Prostate gland (tissue), 2 donors: ENCODE results near the gene MAP3K4. TPM values are rescaled to one million over a fixed set of nuclear protein-coding genes. Genes with fewer than 3 reads are reported as not detected.

Source experiments
- DNase-seq: peaks from one replicate; pipeline ENCODE4 v3.0.0-alpha.2; 2019; ENCODE audit warnings: low spot score
- H3K27ac ChIP-seq, 2 donors: fragments of 200-600 bp; sonication (generic); 2 replicates each; pipeline ENCODE4 v1.5.1; 2017 to 2019
- H3K27me3 ChIP-seq: fragments of 200-600 bp; sonication (generic); replicated peaks from 2 replicates; pipeline ENCODE4 v1.5.1; 2019; ENCODE audit not compliant: insufficient read depth
- H3K36me3 ChIP-seq, 2 donors: fragments of 200-600 bp; sonication (generic); 1 replicate in 1 of 2; 2 replicates in 1 of 2; pipeline versions ENCODE4 v1.5.1 to v1.8.1; 2017 to 2019
- H3K4me1 ChIP-seq: fragments of 200-600 bp; sonication (generic); replicated peaks from 2 replicates; pipeline ENCODE4 v1.5.1; 2019
- H3K4me3 ChIP-seq, 2 donors: fragments of 200-600 bp; sonication (generic); 2 replicates each; pipeline ENCODE4 v1.5.1; 2017 to 2019
- H3K9me3 ChIP-seq: fragments of 200-600 bp; sonication (generic); 2 replicates; pipeline ENCODE4 v1.5.1; 2017
- POLR2A ChIP-seq: fragments of 450-650 bp; IDR thresholded peaks from one replicate; pipeline ENCODE4 v1.6.1; 2016; ENCODE audit warnings: antibody characterized with exemption, mild to moderate bottlenecking
- POLR2AphosphoS5 ChIP-seq: sonication (generic); formaldehyde crosslinking; IDR thresholded peaks from one replicate; pipeline ENCODE4 v1.6.1; 2017; ENCODE audit warnings: antibody characterized with exemption
- WGBS: methylation state at CpG from one replicate; pipeline ENCODE4 v1.1.5; 2018; 5-methylcytosine and 5-hydroxymethylcytosine counted together
- intact Hi-C: fragments of 100-400 bp; cut with DNase I; formaldehyde crosslinking; loops from one replicate; pipeline ENCODE4 v1.14.2; 2022
- total RNA-seq, 2 donors: library from RNA; depleted of rRNA; stranded (reverse); fragments of >200 nt; gene quantifications; one replicate each; pipeline ENCODE4 v1.1.0, GENCODE V29; 2016
- TF ChIP-seq, protein P1 (sequence below), 4 experiments: fragments of 200-600 bp in 2 of 4; fragments of 450-650 bp in 2 of 4; sonication (generic) in 2 of 4; IDR thresholded peaks; 1 replicate in 3 of 4; 2 replicates in 1 of 4; pipeline ENCODE4 v1.5.1; 2016 to 2019; ENCODE audit warnings: antibody characterized with exemption in 4 of 4, mild to moderate bottlenecking in 2 of 4, moderate library complexity in 2 of 4

MAP3K4 gene
- total RNA-seq, 2 donors from 2014 or later: 26.2 to 59.2 TPM

DNA sequence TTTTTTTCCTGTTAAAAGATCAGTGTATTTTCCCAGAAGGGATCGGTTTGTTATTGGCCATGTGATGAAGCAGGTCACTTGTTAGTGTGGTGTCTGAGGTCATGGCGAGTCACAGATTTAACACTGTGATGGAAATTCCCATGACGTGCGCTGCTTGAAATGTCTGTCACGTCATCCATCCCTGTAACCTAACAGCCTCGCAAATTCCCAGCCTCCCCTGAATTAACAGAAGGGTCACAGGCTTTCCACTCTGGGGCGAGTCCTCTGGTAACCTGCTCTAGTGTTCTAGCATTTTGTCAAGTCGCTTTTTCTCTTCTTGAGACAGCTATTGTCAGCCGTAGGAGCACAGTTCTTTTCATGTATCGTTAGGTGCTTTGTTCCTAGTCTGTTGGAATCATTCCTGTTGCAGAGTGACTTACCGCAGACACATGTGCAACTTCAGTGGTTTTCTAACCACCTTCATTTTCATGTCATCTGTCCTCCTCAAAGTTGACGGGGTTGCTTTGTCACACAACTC is 137.2 kb downstream of the MAP3K4 start:
- no peak for DNase-seq
- Histone ChIP-seq H3K27me3 (no peaks in the 10 kb centered on the region), H3K4me3 (no peak overlapping the region), H3K9me3 (no peaks in the 10 kb centered on the region), H3K4me1 (no peaks in the 10 kb centered on the region), H3K27ac (no peak overlapping the region), H3K36me3 (no peaks in the 10 kb centered on the region)
- TF ChIP-seq POLR2AphosphoS5 (no peak), POLR2A (no peak)
- TF ChIP-seq, protein P1, sequence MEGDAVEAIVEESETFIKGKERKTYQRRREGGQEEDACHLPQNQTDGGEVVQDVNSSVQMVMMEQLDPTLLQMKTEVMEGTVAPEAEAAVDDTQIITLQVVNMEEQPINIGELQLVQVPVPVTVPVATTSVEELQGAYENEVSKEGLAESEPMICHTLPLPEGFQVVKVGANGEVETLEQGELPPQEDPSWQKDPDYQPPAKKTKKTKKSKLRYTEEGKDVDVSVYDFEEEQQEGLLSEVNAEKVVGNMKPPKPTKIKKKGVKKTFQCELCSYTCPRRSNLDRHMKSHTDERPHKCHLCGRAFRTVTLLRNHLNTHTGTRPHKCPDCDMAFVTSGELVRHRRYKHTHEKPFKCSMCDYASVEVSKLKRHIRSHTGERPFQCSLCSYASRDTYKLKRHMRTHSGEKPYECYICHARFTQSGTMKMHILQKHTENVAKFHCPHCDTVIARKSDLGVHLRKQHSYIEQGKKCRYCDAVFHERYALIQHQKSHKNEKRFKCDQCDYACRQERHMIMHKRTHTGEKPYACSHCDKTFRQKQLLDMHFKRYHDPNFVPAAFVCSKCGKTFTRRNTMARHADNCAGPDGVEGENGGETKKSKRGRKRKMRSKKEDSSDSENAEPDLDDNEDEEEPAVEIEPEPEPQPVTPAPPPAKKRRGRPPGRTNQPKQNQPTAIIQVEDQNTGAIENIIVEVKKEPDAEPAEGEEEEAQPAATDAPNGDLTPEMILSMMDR (IDR thresholded peaks at IDR 0.05): no peak
- 95% methylated on average over 12 of the region's 12 CpGs for WGBS
- intact Hi-C loops: no loop called here

DNA sequence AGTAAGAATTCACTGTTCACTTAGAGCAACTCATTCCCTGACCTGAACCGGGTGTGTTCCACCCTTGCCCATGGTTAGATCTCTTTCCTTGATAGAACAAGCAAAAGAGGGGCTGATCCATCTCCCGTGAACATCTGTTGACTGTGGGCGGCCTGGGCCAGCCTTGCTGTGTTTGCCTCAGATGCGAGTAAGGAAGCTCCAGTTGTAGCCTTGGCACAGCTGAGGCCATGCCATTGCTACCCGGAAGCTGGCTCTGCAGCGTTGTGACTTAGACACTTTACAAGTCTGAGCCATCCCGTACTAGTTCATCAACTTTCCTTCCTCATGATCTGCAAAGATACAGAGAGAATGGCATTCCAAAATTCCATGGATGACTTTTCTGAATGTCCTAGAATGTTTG is 139.0 kb downstream of the MAP3K4 start:
- Histone ChIP-seq H3K9me3 (no peaks in the 10 kb centered on the region), H3K4me3 (no peak overlapping the region), H3K4me1 (no peaks in the 10 kb centered on the region), H3K27ac (no peak overlapping the region), H3K27me3 (no peaks in the 10 kb centered on the region), H3K36me3 (no peaks in the 10 kb centered on the region)
- peak; percentile 30 for DNase-seq
- 51% methylated on average over 7 of the region's 7 CpGs for WGBS
- intact Hi-C loops: no loop called here
- TF ChIP-seq POLR2AphosphoS5 (peak; percentile 40), POLR2A (no peak)
- TF ChIP-seq, protein P1 (IDR thresholded peaks at IDR 0.05): no peak

DNA sequence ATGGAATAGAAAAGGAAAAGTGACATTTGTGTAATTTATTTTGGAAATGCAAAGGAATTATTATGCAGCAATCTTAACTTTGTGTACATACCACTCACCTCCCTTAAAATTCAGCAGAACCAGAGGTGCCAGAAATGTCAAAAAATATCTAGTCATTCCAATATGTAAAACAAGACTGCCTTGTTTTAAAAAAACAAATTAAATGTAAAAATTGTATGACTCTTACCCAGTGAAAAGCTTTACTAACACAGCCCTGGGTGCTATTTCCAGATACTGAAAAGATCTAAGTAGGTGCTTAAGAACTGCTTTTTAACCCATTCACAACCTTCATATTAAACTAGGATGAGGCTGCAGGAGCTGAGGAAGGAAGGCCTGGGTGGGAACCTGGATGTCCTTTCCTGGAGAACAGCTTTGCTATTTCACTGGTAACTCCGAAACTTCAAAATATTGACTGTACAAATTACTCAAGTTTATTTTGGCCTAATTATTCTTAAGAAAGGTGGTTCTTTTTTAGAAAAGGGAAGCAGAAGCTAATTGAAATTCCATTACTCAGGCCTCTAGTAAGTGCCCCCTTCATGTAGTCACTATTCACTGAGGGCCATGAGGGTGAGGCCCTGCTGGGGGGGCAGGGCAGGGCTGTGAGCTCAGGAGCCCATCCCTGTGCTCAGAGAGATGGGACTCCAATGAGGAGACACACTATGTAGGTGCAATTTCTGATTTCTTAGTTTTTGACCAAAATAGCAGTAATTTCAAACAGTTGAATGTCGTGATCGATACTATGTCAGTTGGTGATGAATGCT is 139.6 kb downstream of the MAP3K4 start:
- H3K27me3 ChIP-seq: no peaks in the 10 kb centered on the region
- no peak overlapping the region for H3K27ac ChIP-seq
- H3K4me1 ChIP-seq: no peaks in the 10 kb centered on the region
- no peak overlapping the region for H3K4me3 ChIP-seq
- intact Hi-C loops: no loop called here
- no peaks in the 10 kb centered on the region for H3K36me3 ChIP-seq
- H3K9me3 ChIP-seq: no peaks in the 10 kb centered on the region
- TF ChIP-seq POLR2AphosphoS5 (no peak), POLR2A (no peak)
- TF ChIP-seq, protein P1 (IDR thresholded peaks at IDR 0.05): no peak
- WGBS: 92% methylated on average over 3 of the region's 3 CpGs
- no peak for DNase-seq

DNA sequence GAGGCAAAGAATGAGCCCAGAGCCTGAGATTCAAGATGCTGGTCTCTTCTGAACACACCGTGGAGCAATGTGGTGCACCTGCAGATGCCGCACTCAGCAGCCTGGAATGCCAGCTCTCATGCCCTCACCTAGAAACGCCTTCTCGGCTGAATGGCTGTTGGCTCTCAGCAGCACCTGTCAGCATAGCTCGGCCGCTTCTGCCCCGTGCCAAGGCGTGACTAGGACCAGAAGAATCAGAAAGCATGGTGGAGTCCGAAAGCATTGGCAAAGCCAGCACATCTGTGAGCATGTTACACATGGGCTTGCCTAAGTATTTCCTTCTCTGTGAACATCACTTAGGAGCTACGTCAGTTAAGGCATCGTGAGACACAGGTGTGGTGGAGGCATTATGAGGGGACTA is 140.8 kb downstream of the MAP3K4 start:
- WGBS: 97% methylated on average over 11 of the region's 11 CpGs
- intact Hi-C loops: no loop called here

More for the DNA sequence above, 140.8 kb downstream of the MAP3K4 start:
- H3K4me1 ChIP-seq: no peaks in the 10 kb centered on the region
- H3K4me3 ChIP-seq: no peak overlapping the region
- H3K27me3 ChIP-seq: no peaks in the 10 kb centered on the region
- no peak overlapping the region for H3K27ac ChIP-seq
- DNase-seq: no peak
- no peaks in the 10 kb centered on the region for H3K9me3 ChIP-seq
- H3K36me3 ChIP-seq: no peaks in the 10 kb centered on the region
- TF ChIP-seq, protein P1 (IDR thresholded peaks at IDR 0.05): no peak
- TF ChIP-seq POLR2AphosphoS5: no peak
- TF ChIP-seq POLR2A: no peak
